Epithelial cell of proximal tubule (primary cell): ENCODE data around the gene PARD6B. TPM values are rescaled to one million over a fixed set of nuclear protein-coding genes. Genes with fewer than 3 reads are reported as not detected.

Source experiments
- DNase-seq: peaks from one replicate; pipeline ENCODE4 v3.0.0-alpha.2; 2011; ENCODE audit warnings: low read depth
- H3K4me3 ChIP-seq: 2 replicates; pipeline ENCODE4 v1.5.1; 2011; ENCODE audit warnings: low read depth, mild to moderate bottlenecking, low read length
- CTCF ChIP-seq: conservative IDR thresholded peaks from 2 replicates; pipeline ENCODE4 v1.5.1; 2012; ENCODE audit warnings: low read depth, mild to moderate bottlenecking, low read length
- total RNA-seq: library from RNA; depleted of rRNA; stranded (reverse); fragments of >200 nt; gene quantifications from 2 replicates; pipeline ENCODE4 v1.2.3, GENCODE V29; 2015

The PARD6B gene
- total RNA-seq, 1 donor from 2014 or later, result 44.4 TPM

- H3K4me3 ChIP-seq, result peak overlapping the region; percentile 6
- no peak for DNase-seq
- no peak for TF ChIP-seq CTCF
Observed at GRCh38 chr20:50737352-50737751, 6.0 kb downstream of the PARD6B start.

GRCh38 chr20:50743087-50743486 is 11.7 kb downstream of the PARD6B start:
- DNase-seq, result no peak
- TF ChIP-seq CTCF, result no peak
- H3K4me3 ChIP-seq, result no peak overlapping the region

- no peak overlapping the region for H3K4me3 ChIP-seq
- TF ChIP-seq CTCF, result peak; percentile 50
- no peak for DNase-seq
Observed at GRCh38 chr20:50744143-50744792, 12.9 kb downstream of the PARD6B start.

GRCh38 chr20:50745634-50746137 is 14.3 kb downstream of the PARD6B start:
- TF ChIP-seq CTCF, result no peak
- H3K4me3 ChIP-seq, result no peak overlapping the region
- no peak for DNase-seq

- H3K4me3 ChIP-seq, result no peak overlapping the region
- TF ChIP-seq CTCF, result no peak
- no peak for DNase-seq
Observed at GRCh38 chr20:50746138-50746940, 15.0 kb downstream of the PARD6B start.

- TF ChIP-seq CTCF, result no peak
- H3K4me3 ChIP-seq, result no peak overlapping the region
- DNase-seq, result no peak
Observed at GRCh38 chr20:50747275-50747674, 15.9 kb downstream of the PARD6B start.
